ENCODE results near the gene PDXP.
"Not testable (repeated sequence)": the region's sequence is repeated elsewhere in the genome, so short reads cannot be mapped to it uniquely, and the experiment has no call there.

Gene PDXP

GRCh38 chr22:37647317-37647716 lies 11.2 kb upstream of the PDXP start:
- DNase-seq = no peak

- DNase-seq = no peak
Observed at GRCh38 chr22:37647928-37648327, 10.6 kb upstream of the PDXP start.

- no peak for DNase-seq
Observed at GRCh38 chr22:37650463-37651136, 7.9 kb upstream of the PDXP start.

GRCh38 chr22:37654563-37655251 lies 3.8 kb upstream of the PDXP start:
- no peak for DNase-seq

GRCh38 chr22:37655252-37655563 lies 3.3 kb upstream of the PDXP start:
- no peak for DNase-seq

- not testable (repeated sequence) for DNase-seq
Observed at GRCh38 chr22:37656583-37656982, 1.9 kb upstream of the PDXP start.

- peak; percentile 23 for DNase-seq
Observed at GRCh38 chr22:37657590-37658132, 862 bp upstream of the PDXP start.

GRCh38 chr22:37659066-37659896 lies 758 bp downstream of the PDXP start:
- no peak for DNase-seq

- DNase-seq = no peak
Observed at GRCh38 chr22:37659897-37660708, 1.6 kb downstream of the PDXP start.

- DNase-seq = no peak
Observed at GRCh38 chr22:37660709-37661045, 2.2 kb downstream of the PDXP start.

- DNase-seq = peak; percentile 89
Observed at GRCh38 chr22:37661160-37661924, 2.8 kb downstream of the PDXP start.

GRCh38 chr22:37662039-37662438 lies 3.5 kb downstream of the PDXP start:
- no peak for DNase-seq

GRCh38 chr22:37663521-37664140 lies 5.1 kb downstream of the PDXP start:
- no peak for DNase-seq

GRCh38 chr22:37664249-37665101 lies 6.0 kb downstream of the PDXP start:
- DNase-seq = no peak

GRCh38 chr22:37665487-37665886 lies 7.0 kb downstream of the PDXP start:
- DNase-seq = no peak

- DNase-seq = peak; percentile 32
Observed at GRCh38 chr22:37669586-37669985, 11.1 kb downstream of the PDXP start.

GRCh38 chr22:37672206-37672919 lies 13.8 kb downstream of the PDXP start:
- DNase-seq = no peak

- no peak for DNase-seq
Observed at GRCh38 chr22:37672920-37673455, 14.5 kb downstream of the PDXP start.

GRCh38 chr22:37674248-37674647 lies 15.7 kb downstream of the PDXP start:
- DNase-seq = no peak
